Fibroblast of the aortic adventitia (primary cell): ENCODE results near the gene VAMP2. TPM values are rescaled to one million over a fixed set of nuclear protein-coding genes. Genes with fewer than 3 reads are reported as not detected.
A peak's percentile ranks its signal among the peaks of the same experiment; 100 is the strongest.

Experiments used
- DNase-seq: peaks from one replicate; pipeline ENCODE4 v3.0.0-alpha.2; 2010; ENCODE audit warnings: low read depth
- H3K4me3 ChIP-seq: 2 replicates; pipeline ENCODE4 v1.5.1; 2011; ENCODE audit warnings: low read depth, mild to moderate bottlenecking, control low read depth, low read length, moderate library complexity
- CTCF ChIP-seq: IDR thresholded peaks from 2 replicates; pipeline ENCODE4 v1.5.1; 2011; ENCODE audit warnings: mild to moderate bottlenecking, low read length, control low read depth, inconsistent platforms; ENCODE audit not compliant: insufficient read depth
- total RNA-seq: library from RNA; depleted of rRNA; stranded (reverse); fragments of >200 nt; gene quantifications from 2 replicates; pipeline ENCODE4 v1.2.3, GENCODE V29; 2012; ENCODE audit warnings: low replicate concordance

VAMP2 gene
- total RNA-seq, 1 donor = 5.2 TPM

GRCh38 chr17:8192070-8192815 lies 29.5 kb upstream of the VAMP2 start:
- peak; percentile 88 for DNase-seq
- peak overlapping the region; percentile 20 for H3K4me3 ChIP-seq
- no peak for TF ChIP-seq CTCF

- no peak for TF ChIP-seq CTCF
- no peak for DNase-seq
- H3K4me3 ChIP-seq = peak overlapping the region; percentile 42
These were observed 27.8 kb upstream of the VAMP2 start for GRCh38 chr17:8190506-8190905.

GRCh38 chr17:8189711-8190477 lies 27.1 kb upstream of the VAMP2 start, which contains the start of gene BORCS6:
Gene BORCS6, minus strand, starts transcription at chr17:8190180. Its CDS starts 40 bp downstream, at chr17:8190140.
- DNase-seq = peak; percentile 98
- H3K4me3 ChIP-seq = peak within 1 kb of the TSS; percentile 76
- TF ChIP-seq CTCF = peak; percentile 2

GRCh38 chr17:8189041-8189710 lies 26.4 kb upstream of the VAMP2 start:
- DNase-seq = peak; percentile 19
- TF ChIP-seq CTCF = no peak
- H3K4me3 ChIP-seq = peak overlapping the region; percentile 76

- TF ChIP-seq CTCF = no peak
- H3K4me3 ChIP-seq = peak overlapping the region; percentile 76
- no peak for DNase-seq
These were observed 25.6 kb upstream of the VAMP2 start for GRCh38 chr17:8188263-8188839.

GRCh38 chr17:8187517-8188262 lies 24.9 kb upstream of the VAMP2 start:
- TF ChIP-seq CTCF = no peak
- H3K4me3 ChIP-seq = peak overlapping the region; percentile 76
- DNase-seq = peak; percentile 100
